SK-N-SH treated with all-trans-retinoic acid at 6 μM for 48 hours (cell line): ENCODE results near the gene KLHDC7B.

Experiments
- BACH2 ChIP-seq: fragments of 250-450 bp; sonication (Bioruptor Pico); IDR thresholded peaks from 2 replicates; pipeline ENCODE4 v1.9.0; 2021; ENCODE audit warnings: mild to moderate bottlenecking, borderline replicate concordance
- RARB ChIP-seq: fragments of 250-450 bp; sonication (Bioruptor Pico); IDR thresholded peaks from 2 replicates; pipeline ENCODE4 v1.8.0; 2021; ENCODE audit warnings: mild to moderate bottlenecking, moderate library complexity
- ZNF565 ChIP-seq: fragments of 450-650 bp; formaldehyde crosslinking; conservative IDR thresholded peaks from 2 replicates; pipeline ENCODE4 v1.5.0; 2020; ENCODE audit warnings: low read depth, mild to moderate bottlenecking, moderate library complexity
- TF ChIP-seq, protein P1 (sequence below): fragments of 250-450 bp; sonication (Bioruptor Pico); IDR thresholded peaks from 2 replicates; pipeline ENCODE4 v1.8.0; 2020; ENCODE audit warnings: mild to moderate bottlenecking, moderate library complexity, borderline replicate concordance
- TF ChIP-seq, protein P2 (sequence below): fragments of 250-450 bp; sonication (Bioruptor Pico); IDR thresholded peaks from 2 replicates; pipeline ENCODE4 v1.5.0; 2020; ENCODE audit warnings: mild to moderate bottlenecking, moderate library complexity

DNA sequence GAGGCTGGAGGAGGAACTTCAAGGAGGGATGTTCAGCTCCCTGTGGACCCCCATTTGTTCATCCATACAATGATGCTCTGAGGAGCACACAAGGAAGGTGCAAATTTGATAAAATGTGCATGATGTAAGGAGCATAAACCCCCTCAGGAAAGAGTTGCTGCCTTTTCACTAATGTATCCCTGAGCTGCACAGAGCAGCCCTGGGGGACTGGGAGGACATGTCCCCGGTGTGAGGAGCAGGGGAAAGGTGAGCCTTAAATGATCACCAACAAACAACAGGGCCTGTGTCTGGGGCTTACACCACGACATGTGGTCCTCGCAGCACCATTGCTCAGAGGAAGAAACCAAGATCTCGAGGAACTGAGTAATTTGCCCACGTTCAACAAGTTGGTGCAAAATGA lies 51.4 kb downstream of the KLHDC7B start:
- TF ChIP-seq BACH2 (CRISPR knock-in tag) = no peak
- TF ChIP-seq RARB = no peak
- TF ChIP-seq, protein P1, sequence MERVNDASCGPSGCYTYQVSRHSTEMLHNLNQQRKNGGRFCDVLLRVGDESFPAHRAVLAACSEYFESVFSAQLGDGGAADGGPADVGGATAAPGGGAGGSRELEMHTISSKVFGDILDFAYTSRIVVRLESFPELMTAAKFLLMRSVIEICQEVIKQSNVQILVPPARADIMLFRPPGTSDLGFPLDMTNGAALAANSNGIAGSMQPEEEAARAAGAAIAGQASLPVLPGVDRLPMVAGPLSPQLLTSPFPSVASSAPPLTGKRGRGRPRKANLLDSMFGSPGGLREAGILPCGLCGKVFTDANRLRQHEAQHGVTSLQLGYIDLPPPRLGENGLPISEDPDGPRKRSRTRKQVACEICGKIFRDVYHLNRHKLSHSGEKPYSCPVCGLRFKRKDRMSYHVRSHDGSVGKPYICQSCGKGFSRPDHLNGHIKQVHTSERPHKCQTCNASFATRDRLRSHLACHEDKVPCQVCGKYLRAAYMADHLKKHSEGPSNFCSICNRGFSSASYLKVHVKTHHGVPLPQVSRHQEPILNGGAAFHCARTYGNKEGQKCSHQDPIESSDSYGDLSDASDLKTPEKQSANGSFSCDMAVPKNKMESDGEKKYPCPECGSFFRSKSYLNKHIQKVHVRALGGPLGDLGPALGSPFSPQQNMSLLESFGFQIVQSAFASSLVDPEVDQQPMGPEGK (CRISPR knock-in tag) = no peak
- TF ChIP-seq ZNF565 (CRISPR knock-in tag) = no peak
- TF ChIP-seq, protein P2, sequence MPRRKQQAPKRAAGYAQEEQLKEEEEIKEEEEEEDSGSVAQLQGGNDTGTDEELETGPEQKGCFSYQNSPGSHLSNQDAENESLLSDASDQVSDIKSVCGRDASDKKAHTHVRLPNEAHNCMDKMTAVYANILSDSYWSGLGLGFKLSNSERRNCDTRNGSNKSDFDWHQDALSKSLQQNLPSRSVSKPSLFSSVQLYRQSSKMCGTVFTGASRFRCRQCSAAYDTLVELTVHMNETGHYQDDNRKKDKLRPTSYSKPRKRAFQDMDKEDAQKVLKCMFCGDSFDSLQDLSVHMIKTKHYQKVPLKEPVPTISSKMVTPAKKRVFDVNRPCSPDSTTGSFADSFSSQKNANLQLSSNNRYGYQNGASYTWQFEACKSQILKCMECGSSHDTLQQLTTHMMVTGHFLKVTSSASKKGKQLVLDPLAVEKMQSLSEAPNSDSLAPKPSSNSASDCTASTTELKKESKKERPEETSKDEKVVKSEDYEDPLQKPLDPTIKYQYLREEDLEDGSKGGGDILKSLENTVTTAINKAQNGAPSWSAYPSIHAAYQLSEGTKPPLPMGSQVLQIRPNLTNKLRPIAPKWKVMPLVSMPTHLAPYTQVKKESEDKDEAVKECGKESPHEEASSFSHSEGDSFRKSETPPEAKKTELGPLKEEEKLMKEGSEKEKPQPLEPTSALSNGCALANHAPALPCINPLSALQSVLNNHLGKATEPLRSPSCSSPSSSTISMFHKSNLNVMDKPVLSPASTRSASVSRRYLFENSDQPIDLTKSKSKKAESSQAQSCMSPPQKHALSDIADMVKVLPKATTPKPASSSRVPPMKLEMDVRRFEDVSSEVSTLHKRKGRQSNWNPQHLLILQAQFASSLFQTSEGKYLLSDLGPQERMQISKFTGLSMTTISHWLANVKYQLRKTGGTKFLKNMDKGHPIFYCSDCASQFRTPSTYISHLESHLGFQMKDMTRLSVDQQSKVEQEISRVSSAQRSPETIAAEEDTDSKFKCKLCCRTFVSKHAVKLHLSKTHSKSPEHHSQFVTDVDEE (CRISPR knock-in tag) = no peak
